Activated CD4-positive, alpha-beta T cell treated with anti-CD3 and anti-CD28 coated beads, Interleukin-2, amount 10 ng/mL, durations not matched to agents 24 days and 14 days (primary cell): ENCODE results near the gene SSUH2. TPM values are rescaled to one million over a fixed set of nuclear protein-coding genes. Genes with fewer than 3 reads are reported as not detected.
A peak's percentile ranks its signal among the peaks of the same experiment; 100 is the strongest.
"Not testable (repeated sequence)": the region's sequence is repeated elsewhere in the genome, so short reads cannot be mapped to it uniquely, and the experiment has no call there.

Experiments used
- DNase-seq: peaks from one replicate; pipeline ENCODE4 v3.0.0; 2022
- H3K27ac Mint-ChIP-seq: one replicate; pipeline ENCODE4 v1.8.0; 2022; ENCODE audit warnings: mild to moderate bottlenecking, mixed read lengths
- H3K27me3 Mint-ChIP-seq: one replicate; pipeline ENCODE4 v1.8.0; 2022; ENCODE audit warnings: mixed read lengths
- H3K36me3 Mint-ChIP-seq: one replicate; pipeline ENCODE4 v1.8.0; 2022; ENCODE audit warnings: low read depth, mild to moderate bottlenecking, mixed read lengths
- H3K4me1 Mint-ChIP-seq: one replicate; pipeline ENCODE4 v1.8.0; 2021; ENCODE audit warnings: mixed read lengths
- H3K4me3 Mint-ChIP-seq: one replicate; pipeline ENCODE4 v1.8.0; 2022; ENCODE audit warnings: mild to moderate bottlenecking, moderate library complexity, mixed read lengths
- H3K9me3 Mint-ChIP-seq: one replicate; pipeline ENCODE4 v1.8.0; 2021; ENCODE audit warnings: mixed read lengths
- intact Hi-C: fragments of 100-400 bp; cut with micrococcal nuclease; formaldehyde crosslinking; loops from one replicate; pipeline ENCODE4 v1.15.1; 2023
- total RNA-seq: library from RNA; stranded (reverse); gene quantifications from 2 replicates; pipeline ENCODE4 v1.2.3, GENCODE V29; 2022

Gene SSUH2
- total RNA-seq = 0.19 TPM in 1 of 2 replicates, not detected in the other

DNA sequence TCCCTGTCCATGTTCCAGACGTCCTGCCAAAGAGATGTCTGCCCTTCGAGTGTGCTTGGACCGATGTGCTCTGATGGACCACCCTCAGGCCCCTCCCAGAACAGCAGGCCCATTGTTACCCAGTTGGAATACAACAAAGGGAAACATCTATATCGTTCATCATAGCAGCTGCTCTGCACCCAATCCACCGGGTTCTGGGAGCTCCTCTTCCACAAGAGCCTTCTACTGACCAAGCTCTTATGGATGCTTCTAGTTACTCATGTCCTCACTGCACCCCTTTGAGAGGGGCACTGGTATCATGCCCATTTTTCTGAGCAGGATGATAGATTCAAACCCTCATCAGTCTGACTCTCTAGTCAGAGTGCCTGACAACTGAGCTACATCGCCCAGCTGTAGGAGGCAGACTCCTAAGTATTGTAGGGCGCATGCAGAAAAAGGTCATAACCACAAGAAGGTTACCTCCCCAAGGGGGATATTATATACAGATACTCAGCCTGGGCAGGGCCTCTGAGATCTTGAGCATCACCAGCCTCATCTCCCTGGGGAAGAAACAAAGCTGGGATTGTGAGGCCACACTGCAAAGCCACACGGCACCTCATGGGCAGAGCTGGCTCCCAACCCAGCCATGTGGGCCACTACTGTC is at the start of gene SSUH2:
TSS of gene SSUH2 (minus strand) at position 51 of the 643 bp plus-strand sequence. CDS start at position 11, 40 bp downstream.
- no peaks in the 10 kb centered on the region for H3K36me3 Mint-ChIP-seq
- no peak for DNase-seq
- H3K27ac Mint-ChIP-seq = no peak within 1 kb of the TSS
- no peaks in the 10 kb centered on the region for H3K4me1 Mint-ChIP-seq
- H3K4me3 Mint-ChIP-seq = no peak within 1 kb of the TSS
- H3K9me3 Mint-ChIP-seq = no peaks in the 10 kb centered on the region
- H3K27me3 Mint-ChIP-seq = peaks cover 10% of the 10 kb centered on the region
- intact Hi-C loops = no loop called here

GRCh38 chr3:8691295-8691694 is 46.7 kb upstream of the SSUH2 start:
- H3K9me3 Mint-ChIP-seq, H3K4me3 Mint-ChIP-seq, intact Hi-C loops, DNase-seq, H3K27ac Mint-ChIP-seq, H3K27me3 Mint-ChIP-seq, H3K36me3 Mint-ChIP-seq, H3K4me1 Mint-ChIP-seq: not testable (repeated sequence)

GRCh38 chr3:8684992-8685391 is 40.4 kb upstream of the SSUH2 start:
- H3K4me3 Mint-ChIP-seq, intact Hi-C loops, DNase-seq, H3K4me1 Mint-ChIP-seq, H3K36me3 Mint-ChIP-seq, H3K27me3 Mint-ChIP-seq, H3K9me3 Mint-ChIP-seq, H3K27ac Mint-ChIP-seq: not testable (repeated sequence)

DNA sequence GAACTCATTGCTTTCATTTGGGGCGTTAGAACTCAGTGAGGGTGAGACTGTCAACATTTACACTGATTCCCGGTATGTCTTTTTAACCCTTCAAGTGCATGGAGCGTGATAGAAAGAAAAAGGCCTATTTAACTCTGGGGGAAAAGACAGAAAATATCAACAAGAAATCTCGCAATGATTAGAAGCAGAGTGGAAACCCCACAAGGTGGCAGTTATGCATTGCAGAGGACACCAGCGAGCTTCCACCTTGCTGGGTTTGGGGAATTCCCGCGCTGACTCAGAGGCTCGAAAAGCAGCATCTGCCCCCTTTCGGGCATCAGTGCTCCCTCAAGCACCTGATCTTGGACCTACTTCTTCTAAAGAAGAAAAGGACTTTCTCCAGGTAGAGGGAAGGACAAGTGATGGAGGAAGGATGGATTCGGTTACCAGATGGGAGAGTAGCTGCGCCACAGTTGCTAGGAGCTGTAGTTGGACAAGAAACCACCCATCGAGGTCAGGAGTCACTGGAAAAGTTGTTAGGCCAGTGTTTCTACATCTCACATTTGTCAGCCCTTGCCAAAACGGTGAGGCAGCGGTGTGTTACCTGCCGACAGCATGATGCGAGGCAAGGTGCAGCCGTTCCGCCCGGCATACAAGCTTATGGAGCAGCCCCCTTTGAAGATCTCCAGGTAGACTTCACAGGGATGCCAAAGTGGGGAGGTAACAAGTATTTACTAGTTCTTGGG is 38.4 kb upstream of the SSUH2 start:
- not testable (repeated sequence) for H3K36me3 Mint-ChIP-seq

DNA sequence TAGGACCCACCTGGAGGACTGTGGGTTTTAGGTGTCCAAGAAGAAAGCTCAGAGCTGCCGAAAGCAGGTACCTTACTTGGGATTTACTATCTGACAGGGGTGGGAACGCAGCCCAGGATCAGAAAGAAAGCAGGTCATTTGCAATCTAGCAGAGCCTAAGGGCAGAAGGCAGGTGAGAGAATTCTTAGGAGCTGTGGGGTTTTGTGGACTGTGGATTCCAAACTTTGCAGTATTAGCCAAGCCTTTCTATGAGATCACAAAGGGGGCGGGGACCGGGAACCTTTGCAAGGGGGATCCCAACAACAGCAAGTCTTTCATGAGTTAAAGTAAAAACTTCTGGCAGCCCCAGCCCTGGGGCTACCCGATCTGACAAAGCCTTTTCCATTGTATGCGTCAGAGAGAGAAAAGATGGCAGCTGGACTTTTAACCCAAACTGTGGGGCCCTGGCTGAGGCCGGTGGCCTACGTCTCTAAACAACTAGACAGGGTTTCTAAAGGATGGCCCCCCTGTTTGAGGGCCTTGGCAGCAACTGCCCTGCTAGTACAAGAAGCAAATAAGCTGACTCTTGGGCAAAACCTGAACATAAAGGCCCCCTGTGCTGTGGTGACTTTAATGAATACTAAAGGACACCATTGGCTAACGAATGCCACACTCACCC is 37.4 kb upstream of the SSUH2 start:
- H3K27ac Mint-ChIP-seq, H3K4me1 Mint-ChIP-seq, H3K27me3 Mint-ChIP-seq, H3K36me3 Mint-ChIP-seq, intact Hi-C loops, H3K4me3 Mint-ChIP-seq, H3K9me3 Mint-ChIP-seq, DNase-seq: not testable (repeated sequence)

More for the DNA sequence above, 38.4 kb upstream of the SSUH2 start:
- H3K4me1 Mint-ChIP-seq, H3K4me3 Mint-ChIP-seq, H3K27ac Mint-ChIP-seq, H3K9me3 Mint-ChIP-seq, H3K27me3 Mint-ChIP-seq, intact Hi-C loops: not testable (repeated sequence)
- DNase-seq = peak; percentile 59

DNA sequence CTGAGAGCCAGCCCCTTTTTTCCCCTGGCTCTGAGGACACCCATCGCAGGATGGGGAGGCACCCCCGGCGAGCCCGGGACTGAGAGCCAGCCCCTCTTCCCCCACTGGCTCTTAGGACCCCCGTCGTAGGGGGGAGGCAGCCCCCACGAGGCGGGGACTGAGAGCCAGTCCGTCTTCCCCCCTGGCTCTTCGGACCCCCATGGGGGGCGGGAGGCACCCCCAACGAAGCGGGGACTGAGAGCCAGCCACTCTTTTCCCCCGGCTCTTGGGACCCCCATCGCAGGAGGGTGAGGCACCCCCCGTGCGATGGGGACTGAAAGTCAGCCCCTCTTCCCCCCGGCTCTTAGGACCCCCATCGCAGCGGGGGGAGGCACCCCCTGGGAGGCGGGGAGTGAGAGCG is 36.8 kb upstream of the SSUH2 start:
- intact Hi-C loops = no loop called here
- DNase-seq = no peak
- no peaks in the 10 kb centered on the region for H3K36me3 Mint-ChIP-seq
- no peak overlapping the region for H3K4me3 Mint-ChIP-seq
- H3K9me3 Mint-ChIP-seq = no peaks in the 10 kb centered on the region
- no peaks in the 10 kb centered on the region for H3K27me3 Mint-ChIP-seq
- no peak overlapping the region for H3K27ac Mint-ChIP-seq
- H3K4me1 Mint-ChIP-seq = no peaks in the 10 kb centered on the region

DNA sequence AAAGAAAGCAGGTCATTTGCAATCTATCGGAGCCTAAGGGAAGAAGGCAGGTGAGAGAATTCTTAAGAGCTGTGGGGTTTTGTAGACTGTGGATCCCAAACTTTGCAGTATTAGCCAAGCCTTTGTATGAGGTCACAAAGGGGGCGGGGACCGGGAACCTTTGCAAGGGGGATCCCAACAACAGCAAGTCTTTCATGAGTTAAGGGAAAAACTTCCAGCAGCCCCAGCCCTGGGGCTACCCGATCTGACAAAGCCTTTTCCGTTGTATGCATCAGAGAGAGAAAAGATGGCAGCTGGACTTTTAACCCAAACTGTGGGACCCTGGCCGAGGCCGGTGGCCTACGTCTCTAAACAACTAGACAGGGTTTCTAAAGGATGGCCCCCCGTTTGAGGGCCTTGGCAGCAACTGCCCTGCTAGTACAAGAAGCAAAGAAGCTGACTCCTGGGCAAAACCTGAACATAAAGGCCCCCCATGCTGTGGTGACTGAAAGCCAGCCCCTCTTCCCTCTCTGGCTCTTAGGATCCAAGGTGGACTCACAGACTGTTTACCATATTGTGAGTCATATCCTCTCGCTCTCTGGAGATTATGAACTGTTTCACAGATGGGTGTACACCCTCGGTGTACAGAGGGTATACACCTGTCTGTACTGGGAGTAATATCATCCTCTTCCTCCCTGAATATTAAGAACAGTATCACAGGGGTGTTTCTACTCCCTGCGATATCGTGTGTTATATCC is 35.4 kb upstream of the SSUH2 start:
- H3K4me3 Mint-ChIP-seq, H3K27me3 Mint-ChIP-seq, H3K27ac Mint-ChIP-seq, H3K36me3 Mint-ChIP-seq, DNase-seq, H3K4me1 Mint-ChIP-seq, intact Hi-C loops, H3K9me3 Mint-ChIP-seq: not testable (repeated sequence)

DNA sequence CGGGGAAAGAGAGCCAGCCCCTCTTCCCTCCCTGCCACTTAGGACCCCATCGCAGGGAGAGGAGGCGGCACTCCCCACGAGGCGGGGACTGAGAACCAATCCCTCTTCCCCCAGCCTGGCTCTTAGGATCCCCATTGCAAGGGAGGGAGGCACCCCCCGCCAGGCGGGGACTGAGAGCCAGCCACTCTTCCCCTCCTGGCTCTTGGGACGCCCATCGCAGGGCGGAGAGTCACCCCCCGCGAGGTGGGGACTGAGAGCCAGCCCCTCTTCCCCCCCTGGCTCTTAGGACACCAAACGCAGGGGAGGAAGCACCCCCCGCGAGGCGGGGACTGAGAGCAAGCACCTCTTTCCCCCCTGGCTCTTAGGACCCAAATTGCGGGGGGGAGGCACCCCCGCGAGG is 34.2 kb upstream of the SSUH2 start:
- H3K9me3 Mint-ChIP-seq = no peaks in the 10 kb centered on the region
- DNase-seq = no peak
- no peaks in the 10 kb centered on the region for H3K27me3 Mint-ChIP-seq
- H3K4me1 Mint-ChIP-seq = no peaks in the 10 kb centered on the region
- no peak overlapping the region for H3K27ac Mint-ChIP-seq
- no peaks in the 10 kb centered on the region for H3K36me3 Mint-ChIP-seq
- intact Hi-C loops = no loop called here
- H3K4me3 Mint-ChIP-seq = no peak overlapping the region

DNA sequence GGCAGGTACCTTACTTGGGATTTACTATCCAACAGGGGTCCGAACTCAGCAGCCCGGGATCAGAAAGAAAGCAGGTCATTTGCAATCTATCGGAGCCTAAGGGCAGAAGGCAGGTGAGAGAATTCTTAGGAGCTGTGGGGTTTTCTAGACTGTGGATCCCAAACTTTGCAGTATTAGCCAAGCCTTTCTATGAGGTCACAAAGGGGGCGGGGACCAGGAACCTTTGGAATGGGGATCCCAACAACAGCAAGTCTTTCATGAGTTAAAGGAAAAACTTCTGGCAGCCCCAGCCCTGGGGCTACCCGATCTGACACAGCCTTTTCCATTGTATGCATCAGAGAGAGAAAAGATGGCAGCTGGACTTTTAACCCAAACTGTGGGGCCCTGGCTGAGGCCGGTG is 32.7 kb upstream of the SSUH2 start:
- H3K27ac Mint-ChIP-seq, intact Hi-C loops, H3K4me1 Mint-ChIP-seq, H3K4me3 Mint-ChIP-seq, H3K36me3 Mint-ChIP-seq, H3K27me3 Mint-ChIP-seq, DNase-seq, H3K9me3 Mint-ChIP-seq: not testable (repeated sequence)

- intact Hi-C loops, H3K4me1 Mint-ChIP-seq, H3K36me3 Mint-ChIP-seq, H3K27me3 Mint-ChIP-seq, H3K4me3 Mint-ChIP-seq, H3K9me3 Mint-ChIP-seq, H3K27ac Mint-ChIP-seq, DNase-seq: not testable (repeated sequence)
These were observed 31.0 kb upstream of the SSUH2 start for GRCh38 chr3:8675591-8675990.

- no peak for DNase-seq
- intact Hi-C loops = no loop called here
- Mint-ChIP-seq H3K27me3 (peaks cover 2% of the 10 kb centered on the region), H3K4me3 (no peak overlapping the region), H3K27ac (no peak overlapping the region), H3K36me3 (no peaks in the 10 kb centered on the region), H3K4me1 (no peaks in the 10 kb centered on the region), H3K9me3 (no peaks in the 10 kb centered on the region)
These were observed 28.6 kb upstream of the SSUH2 start for GRCh38 chr3:8673083-8673737.

- intact Hi-C loops = no loop called here
- Mint-ChIP-seq H3K36me3 (no peaks in the 10 kb centered on the region), H3K9me3 (no peaks in the 10 kb centered on the region), H3K27me3 (peaks cover 11% of the 10 kb centered on the region), H3K4me3 (no peak overlapping the region), H3K4me1 (no peaks in the 10 kb centered on the region), H3K27ac (no peak overlapping the region)
- DNase-seq = no peak
These were observed 24.4 kb upstream of the SSUH2 start for GRCh38 chr3:8669019-8669418.

DNA sequence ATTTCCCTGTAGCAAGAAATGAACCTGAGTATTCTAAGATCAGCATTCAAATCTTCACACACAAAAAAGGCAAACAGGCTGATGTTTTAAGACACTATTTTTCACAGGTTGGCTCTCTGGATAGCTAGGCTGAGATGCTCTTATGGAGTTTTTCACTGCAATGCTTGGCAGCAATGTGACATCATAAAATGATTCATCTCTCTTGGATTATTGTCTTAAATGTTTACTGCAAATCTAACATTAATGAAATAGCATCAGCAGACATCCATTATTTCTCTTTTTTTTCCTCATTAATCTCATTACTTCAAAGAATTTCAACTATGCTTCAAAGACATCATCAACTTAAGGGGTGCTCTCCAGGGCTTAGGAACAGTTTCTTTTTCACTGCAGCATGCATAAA is 23.6 kb upstream of the SSUH2 start:
- DNase-seq = no peak
- Mint-ChIP-seq H3K36me3 (no peaks in the 10 kb centered on the region), H3K27ac (no peak overlapping the region), H3K9me3 (no peaks in the 10 kb centered on the region), H3K4me3 (no peak overlapping the region), H3K4me1 (no peaks in the 10 kb centered on the region), H3K27me3 (peaks cover 11% of the 10 kb centered on the region)
- intact Hi-C loops = no loop called here
